ENCODE results near the gene PSORS1C1.

The PSORS1C1 gene

DNA sequence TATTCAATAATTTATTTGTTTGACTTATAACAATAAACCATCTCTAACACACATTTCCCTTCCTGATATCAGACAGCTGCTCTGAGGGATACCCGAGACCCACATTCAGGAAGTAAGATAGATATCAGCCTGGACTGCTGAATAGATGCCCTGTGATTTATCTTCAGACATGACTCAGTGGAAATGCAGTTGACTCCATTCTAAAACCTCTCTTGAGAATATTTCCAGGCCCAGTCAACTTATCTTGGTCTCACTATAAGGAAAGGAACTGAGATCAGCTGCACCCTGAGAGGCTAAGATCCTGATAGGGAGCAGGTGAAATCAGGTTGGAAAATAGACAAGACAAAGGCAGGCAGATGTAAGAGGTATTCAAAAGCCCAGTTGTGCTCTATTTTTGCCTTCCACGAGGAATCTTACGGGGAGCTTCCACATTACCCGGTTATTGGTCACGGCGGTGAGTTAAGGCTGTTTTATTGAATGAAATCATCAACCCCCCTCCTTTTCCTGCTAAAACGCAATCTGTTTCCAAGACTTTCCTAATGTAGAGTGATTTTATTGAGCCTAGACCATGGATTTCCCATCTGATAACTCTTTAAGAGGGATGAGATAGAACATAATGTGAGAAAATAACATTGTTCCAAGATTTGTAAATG is 27.7 kb upstream of the PSORS1C1 start:
- TF ChIP-seq MYC (IDR thresholded peaks at IDR 0.05; ENCODE audit: low read depth, low read length) (no peak), POLR2A (IDR thresholded peaks at IDR 0.05; ENCODE audit: extremely low read depth, insufficient read length) (no peak)
- TF ChIP-seq, protein P1, sequence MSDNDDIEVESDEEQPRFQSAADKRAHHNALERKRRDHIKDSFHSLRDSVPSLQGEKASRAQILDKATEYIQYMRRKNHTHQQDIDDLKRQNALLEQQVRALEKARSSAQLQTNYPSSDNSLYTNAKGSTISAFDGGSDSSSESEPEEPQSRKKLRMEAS (IDR thresholded peaks at IDR 0.05; ENCODE audit: low read depth, low read length) = no peak
- TF ChIP-seq, protein P2, sequence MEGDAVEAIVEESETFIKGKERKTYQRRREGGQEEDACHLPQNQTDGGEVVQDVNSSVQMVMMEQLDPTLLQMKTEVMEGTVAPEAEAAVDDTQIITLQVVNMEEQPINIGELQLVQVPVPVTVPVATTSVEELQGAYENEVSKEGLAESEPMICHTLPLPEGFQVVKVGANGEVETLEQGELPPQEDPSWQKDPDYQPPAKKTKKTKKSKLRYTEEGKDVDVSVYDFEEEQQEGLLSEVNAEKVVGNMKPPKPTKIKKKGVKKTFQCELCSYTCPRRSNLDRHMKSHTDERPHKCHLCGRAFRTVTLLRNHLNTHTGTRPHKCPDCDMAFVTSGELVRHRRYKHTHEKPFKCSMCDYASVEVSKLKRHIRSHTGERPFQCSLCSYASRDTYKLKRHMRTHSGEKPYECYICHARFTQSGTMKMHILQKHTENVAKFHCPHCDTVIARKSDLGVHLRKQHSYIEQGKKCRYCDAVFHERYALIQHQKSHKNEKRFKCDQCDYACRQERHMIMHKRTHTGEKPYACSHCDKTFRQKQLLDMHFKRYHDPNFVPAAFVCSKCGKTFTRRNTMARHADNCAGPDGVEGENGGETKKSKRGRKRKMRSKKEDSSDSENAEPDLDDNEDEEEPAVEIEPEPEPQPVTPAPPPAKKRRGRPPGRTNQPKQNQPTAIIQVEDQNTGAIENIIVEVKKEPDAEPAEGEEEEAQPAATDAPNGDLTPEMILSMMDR (IDR thresholded peaks at IDR 0.05; ENCODE audit: low read depth, low read length) = no peak
- no peak for DNase-seq (ENCODE audit: low read depth)
- H3K4me3 ChIP-seq (ENCODE audit: low read depth, low read length) = no peak overlapping the region

DNA sequence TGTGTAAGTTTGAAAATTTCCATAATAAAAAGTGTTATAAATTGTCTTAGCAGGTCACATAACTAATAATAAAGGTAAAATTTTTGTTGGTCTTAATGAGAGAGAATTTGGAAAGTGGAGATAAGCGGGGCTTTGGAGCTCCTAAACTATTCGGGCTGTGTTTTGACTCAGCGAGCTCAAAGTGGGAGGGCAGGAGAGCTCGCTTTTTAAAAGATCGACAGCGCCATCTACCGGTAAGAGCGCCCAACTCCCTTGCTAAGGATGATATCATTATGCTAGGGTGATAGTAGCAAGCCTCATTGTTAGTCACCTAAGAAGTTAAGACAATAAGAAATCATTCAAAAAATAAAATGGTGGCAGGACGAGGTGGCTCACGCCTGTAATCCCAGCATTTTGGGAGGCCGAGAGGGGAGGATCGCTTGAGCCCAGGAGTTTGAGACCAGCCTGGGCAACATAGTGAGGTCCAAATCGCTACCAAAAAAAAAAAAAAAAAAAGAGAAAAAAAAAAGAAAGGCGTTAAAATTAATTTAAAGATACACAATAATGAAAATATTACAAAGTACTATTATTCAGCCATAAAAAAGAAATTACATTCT is 27.0 kb upstream of the PSORS1C1 start:
- TF ChIP-seq, protein P2 (IDR thresholded peaks at IDR 0.05; ENCODE audit: low read depth, low read length) = peak; percentile 76
- TF ChIP-seq, protein P1 (IDR thresholded peaks at IDR 0.05; ENCODE audit: low read depth, low read length) = no peak
- no peak overlapping the region for H3K4me3 ChIP-seq (ENCODE audit: low read depth, low read length)
- DNase-seq (ENCODE audit: low read depth) = peak; percentile 84

DNA sequence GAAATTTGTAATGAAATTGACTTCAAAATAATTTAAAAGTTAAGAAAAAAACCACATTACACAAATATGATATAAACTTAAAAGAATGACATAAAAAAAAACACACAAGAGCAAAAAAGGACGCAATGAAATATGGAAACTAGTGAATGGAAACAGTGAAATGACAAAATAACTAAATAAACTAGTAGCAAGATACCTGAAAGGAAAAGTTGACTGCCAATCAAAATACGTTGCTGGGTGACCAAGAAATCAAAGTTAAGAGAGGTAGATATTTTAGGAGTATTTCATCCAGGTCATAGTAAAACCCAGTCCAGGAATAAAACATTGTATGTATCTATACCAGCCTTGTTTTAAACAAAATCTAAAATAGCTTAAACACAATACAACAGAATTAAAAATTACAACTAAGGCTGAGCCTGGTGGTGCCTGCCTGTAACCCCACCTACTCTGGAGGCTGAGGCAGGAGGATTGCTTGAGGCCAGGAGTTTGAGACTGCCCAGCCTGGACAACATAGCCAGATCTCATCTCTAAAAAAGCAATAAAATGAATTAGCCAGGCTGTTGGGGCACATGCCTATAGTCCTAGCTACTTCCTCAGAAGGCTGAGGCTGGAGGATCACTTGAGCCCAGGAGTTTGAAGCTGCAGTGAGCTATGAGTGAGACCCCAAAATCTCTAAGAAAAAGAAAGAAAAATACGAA is 24.2 kb upstream of the PSORS1C1 start:
- H3K4me3 ChIP-seq (ENCODE audit: low read depth, low read length) = no peak overlapping the region
- TF ChIP-seq MYC (IDR thresholded peaks at IDR 0.05; ENCODE audit: low read depth, low read length) (no peak), POLR2A (IDR thresholded peaks at IDR 0.05; ENCODE audit: extremely low read depth, insufficient read length) (no peak)
- TF ChIP-seq, protein P2 (IDR thresholded peaks at IDR 0.05; ENCODE audit: low read depth, low read length) = no peak
- TF ChIP-seq, protein P1 (IDR thresholded peaks at IDR 0.05; ENCODE audit: low read depth, low read length) = no peak
- DNase-seq (ENCODE audit: low read depth) = no peak

DNA sequence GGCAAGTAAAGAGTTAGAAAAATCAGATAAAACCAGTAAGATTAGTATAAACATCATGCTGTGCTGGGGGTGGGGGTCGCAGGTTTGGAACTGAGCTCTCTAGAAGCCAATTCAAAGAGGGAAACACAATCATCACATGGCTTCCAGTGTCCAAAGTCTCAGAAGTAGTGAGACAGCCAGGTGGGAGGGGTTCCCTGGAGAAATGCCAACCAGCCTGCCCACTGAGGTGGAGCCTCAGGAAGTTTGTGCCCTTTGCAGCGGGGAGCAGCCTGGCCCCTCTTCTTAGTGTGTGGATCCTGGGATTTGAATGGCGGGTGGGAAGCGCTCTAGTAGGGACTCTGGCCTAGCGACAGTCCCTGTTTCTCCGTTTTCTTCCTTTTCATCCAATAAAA is 23.6 kb upstream of the PSORS1C1 start:
- no peak for DNase-seq (ENCODE audit: low read depth)
- H3K4me3 ChIP-seq (ENCODE audit: low read depth, low read length) = no peak overlapping the region
- TF ChIP-seq, protein P2 (IDR thresholded peaks at IDR 0.05; ENCODE audit: low read depth, low read length) = no peak
- TF ChIP-seq, protein P1 (IDR thresholded peaks at IDR 0.05; ENCODE audit: low read depth, low read length) = no peak
- no peak for TF ChIP-seq MYC (IDR thresholded peaks at IDR 0.05; ENCODE audit: low read depth, low read length)

DNA sequence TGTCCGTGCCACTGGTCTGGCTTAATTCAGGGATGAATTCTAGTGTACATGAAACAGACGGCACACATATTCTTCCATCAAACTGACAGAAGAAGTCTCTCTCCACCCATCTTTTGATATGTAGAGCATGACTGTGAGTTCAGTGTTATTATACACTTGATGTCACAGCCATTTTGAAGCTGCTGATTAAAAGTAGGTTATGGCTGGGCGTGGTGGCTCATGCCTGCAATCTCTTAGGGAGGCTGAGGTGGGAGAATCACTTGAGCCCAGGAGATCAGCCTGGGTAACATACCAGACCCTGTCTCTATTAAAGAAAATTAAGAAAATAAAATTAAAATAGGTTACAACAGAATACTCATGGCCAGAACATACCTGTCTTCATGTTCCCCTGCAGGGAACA is 22.9 kb upstream of the PSORS1C1 start:
- TF ChIP-seq, protein P1 (IDR thresholded peaks at IDR 0.05; ENCODE audit: low read depth, low read length) = no peak
- TF ChIP-seq MYC (IDR thresholded peaks at IDR 0.05; ENCODE audit: low read depth, low read length) (no peak), POLR2A (IDR thresholded peaks at IDR 0.05; ENCODE audit: extremely low read depth, insufficient read length) (no peak)
- TF ChIP-seq, protein P2 (IDR thresholded peaks at IDR 0.05; ENCODE audit: low read depth, low read length) = no peak
- DNase-seq (ENCODE audit: low read depth) = no peak
- no peak overlapping the region for H3K4me3 ChIP-seq (ENCODE audit: low read depth, low read length)
